WTC11 (cell line): Measurements from ENCODE around the gene KBTBD12. TPM values are rescaled to one million over a fixed set of nuclear protein-coding genes. Genes with fewer than 3 reads are reported as not detected.

Source experiments
- ATAC-seq: fragments of 200-7000 bp; cut with Tn5 transposase; 2 replicates; pipeline ENCODE4 v1.10.0; 2021; ENCODE audit warnings: mild to moderate bottlenecking, moderate library complexity
- CTCF ChIA-PET: fragments of 300-600 bp; sonication (Branson Sonifier 250); formaldehyde crosslinking; loops from one replicate; lab custom pipeline; 2021; ENCODE audit warnings: antibody characterized with exemption; lab: Charles Lee
- POLR2A ChIA-PET: fragments of 350-600 bp; sonication (Branson Sonifier 250); formaldehyde crosslinking; loops from one replicate; lab custom pipeline; 2021; ENCODE audit warnings: antibody characterized with exemption; lab: Charles Lee
- DNase-seq: peaks from one replicate; pipeline ENCODE4 v3.0.0; 2021; ENCODE audit warnings: low spot score
- H3K27ac Mint-ChIP-seq: 2 replicates; pipeline ENCODE4 v1.8.0; 2021; ENCODE audit warnings: mixed read lengths
- H3K27me3 Mint-ChIP-seq: 2 replicates; pipeline ENCODE4 v1.8.0; 2021; ENCODE audit warnings: low read depth, mild to moderate bottlenecking, moderate library complexity, mixed read lengths
- H3K36me3 Mint-ChIP-seq: 2 replicates; pipeline ENCODE4 v1.8.0; 2021; ENCODE audit warnings: mixed read lengths
- H3K4me1 Mint-ChIP-seq: 2 replicates; pipeline ENCODE4 v1.8.0; 2022; ENCODE audit warnings: mixed read lengths
- H3K4me3 Mint-ChIP-seq: 2 replicates; pipeline ENCODE4 v1.8.0; 2021; ENCODE audit warnings: mild to moderate bottlenecking, moderate library complexity, mixed read lengths
- H3K9me3 Mint-ChIP-seq: 2 replicates; pipeline ENCODE4 v1.8.0; 2021; ENCODE audit warnings: mixed read lengths
- CREB1 ChIP-seq: sonication (generic); formaldehyde crosslinking; IDR thresholded peaks from 2 replicates; pipeline ENCODE4 v1.8.0; 2023; ENCODE audit warnings: mild to moderate bottlenecking, missing genetic modification reagents
- FOXK1 ChIP-seq: sonication (generic); formaldehyde crosslinking; IDR thresholded peaks from 2 replicates; pipeline ENCODE4 v1.8.0; 2022; ENCODE audit warnings: mild to moderate bottlenecking, moderate library complexity, missing genetic modification reagents
- GRHL2 ChIP-seq: fragments of 250-450 bp; sonication (Bioruptor Pico); IDR thresholded peaks from 2 replicates; pipeline ENCODE4 v1.8.0; 2022; ENCODE audit warnings: mild to moderate bottlenecking, moderate library complexity; ENCODE audit not compliant: insufficient replicate concordance, severe bottlenecking
- MYBL2 ChIP-seq: sonication (generic); formaldehyde crosslinking; IDR thresholded peaks from 2 replicates; pipeline ENCODE4 v1.8.1; 2023; ENCODE audit warnings: mild to moderate bottlenecking, moderate library complexity, missing genetic modification reagents
- NFATC4 ChIP-seq: fragments of 250-450 bp; sonication (Bioruptor Pico); IDR thresholded peaks from 2 replicates; pipeline ENCODE4 v1.9.0; 2021; ENCODE audit warnings: mild to moderate bottlenecking
- ZNF138 ChIP-seq: sonication (generic); formaldehyde crosslinking; conservative IDR thresholded peaks from 2 replicates; pipeline ENCODE4 v1.8.1; 2022; ENCODE audit warnings: mild to moderate bottlenecking, moderate library complexity, missing genetic modification reagents
- ZNF423 ChIP-seq: fragments of 250-450 bp; sonication (Bioruptor Pico); IDR thresholded peaks from 2 replicates; pipeline ENCODE4 v2.1.2; 2022; ENCODE audit warnings: mild to moderate bottlenecking, moderate library complexity
- ZNF671 ChIP-seq: fragments of 250-450 bp; sonication (Bioruptor Pico); IDR thresholded peaks from 2 replicates; pipeline ENCODE4 v1.8.0; 2021; ENCODE audit warnings: mild to moderate bottlenecking
- total RNA-seq: library from RNA; stranded (reverse); gene quantifications from 3 replicates; pipeline ENCODE4 v1.2.3, GENCODE V29; 2021
- TF ChIP-seq, protein P1 (sequence below): sonication (generic); formaldehyde crosslinking; IDR thresholded peaks from 2 replicates; pipeline ENCODE4 v1.8.1; 2023; ENCODE audit warnings: mild to moderate bottlenecking, moderate library complexity, missing genetic modification reagents
- TF ChIP-seq, protein P2 (sequence below): sonication (generic); formaldehyde crosslinking; IDR thresholded peaks from 2 replicates; pipeline ENCODE4 v1.8.1; 2022; ENCODE audit warnings: low read depth, mild to moderate bottlenecking, moderate library complexity, missing genetic modification reagents, borderline replicate concordance
- TF ChIP-seq, protein P3 (sequence below): sonication (generic); formaldehyde crosslinking; IDR thresholded peaks from 2 replicates; pipeline ENCODE4 v1.8.0; 2022; ENCODE audit warnings: missing genetic modification reagents
- TF ChIP-seq, protein P4 (sequence below): fragments of 250-450 bp; sonication (Bioruptor Pico); IDR thresholded peaks from 2 replicates; pipeline ENCODE4 v1.9.0; 2021; ENCODE audit warnings: moderate library complexity, mild to moderate bottlenecking, inconsistent platforms, borderline replicate concordance
- TF ChIP-seq, protein P5 (sequence below): fragments of 250-450 bp; sonication (Bioruptor Pico); IDR thresholded peaks from 2 replicates; pipeline ENCODE4 v1.9.0; 2021; ENCODE audit warnings: mild to moderate bottlenecking
- TF ChIP-seq, protein P6 (sequence below): fragments of 250-450 bp; sonication (Bioruptor Pico); IDR thresholded peaks from 2 replicates; pipeline ENCODE4 v1.8.0; 2021; ENCODE audit warnings: mild to moderate bottlenecking
- TF ChIP-seq, protein P7 (sequence below): sonication (generic); formaldehyde crosslinking; IDR thresholded peaks from 2 replicates; pipeline ENCODE4 v1.8.1; 2023; ENCODE audit warnings: mild to moderate bottlenecking, missing genetic modification reagents, moderate library complexity

KBTBD12 gene
- total RNA-seq, 1 experiment from 2014 or later, result 0.22 TPM

DNA sequence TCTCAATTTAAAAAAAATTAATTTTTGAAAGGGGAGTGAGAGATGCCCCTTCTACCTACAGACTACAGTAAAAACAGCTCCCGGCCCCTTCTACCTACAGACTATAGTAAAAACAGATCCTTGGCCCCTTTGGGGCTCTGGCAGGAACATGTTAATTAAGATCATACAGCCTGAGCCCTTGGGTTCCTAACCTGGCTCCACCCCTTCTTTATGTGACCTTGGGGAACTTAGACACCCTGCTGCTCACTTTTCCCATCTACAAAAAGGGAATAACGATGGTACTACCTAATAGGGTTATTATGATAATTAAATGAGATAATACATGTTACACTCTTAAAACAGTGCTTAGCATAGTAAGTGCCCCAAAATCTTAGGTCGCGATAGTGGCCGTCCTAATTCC lies 77.1 kb downstream of the KBTBD12 start:
- TF ChIP-seq, protein P1, sequence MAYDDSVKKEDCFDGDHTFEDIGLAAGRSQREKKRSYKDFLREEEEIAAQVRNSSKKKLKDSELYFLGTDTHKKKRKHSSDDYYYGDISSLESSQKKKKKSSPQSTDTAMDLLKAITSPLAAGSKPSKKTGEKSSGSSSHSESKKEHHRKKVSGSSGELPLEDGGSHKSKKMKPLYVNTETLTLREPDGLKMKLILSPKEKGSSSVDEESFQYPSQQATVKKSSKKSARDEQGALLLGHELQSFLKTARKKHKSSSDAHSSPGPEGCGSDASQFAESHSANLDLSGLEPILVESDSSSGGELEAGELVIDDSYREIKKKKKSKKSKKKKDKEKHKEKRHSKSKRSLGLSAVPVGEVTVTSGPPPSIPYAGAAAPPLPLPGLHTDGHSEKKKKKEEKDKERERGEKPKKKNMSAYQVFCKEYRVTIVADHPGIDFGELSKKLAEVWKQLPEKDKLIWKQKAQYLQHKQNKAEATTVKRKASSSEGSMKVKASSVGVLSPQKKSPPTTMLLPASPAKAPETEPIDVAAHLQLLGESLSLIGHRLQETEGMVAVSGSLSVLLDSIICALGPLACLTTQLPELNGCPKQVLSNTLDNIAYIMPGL (CRISPR knock-in tag), result no peak
- no peak for TF ChIP-seq ZNF423 (CRISPR knock-in tag)
- TF ChIP-seq CREB1 (CRISPR knock-in tag), result no peak
- no peak for TF ChIP-seq FOXK1
- TF ChIP-seq, protein P2, sequence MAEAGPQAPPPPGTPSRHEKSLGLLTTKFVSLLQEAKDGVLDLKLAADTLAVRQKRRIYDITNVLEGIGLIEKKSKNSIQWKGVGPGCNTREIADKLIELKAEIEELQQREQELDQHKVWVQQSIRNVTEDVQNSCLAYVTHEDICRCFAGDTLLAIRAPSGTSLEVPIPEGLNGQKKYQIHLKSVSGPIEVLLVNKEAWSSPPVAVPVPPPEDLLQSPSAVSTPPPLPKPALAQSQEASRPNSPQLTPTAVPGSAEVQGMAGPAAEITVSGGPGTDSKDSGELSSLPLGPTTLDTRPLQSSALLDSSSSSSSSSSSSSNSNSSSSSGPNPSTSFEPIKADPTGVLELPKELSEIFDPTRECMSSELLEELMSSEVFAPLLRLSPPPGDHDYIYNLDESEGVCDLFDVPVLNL, result no peak
- TF ChIP-seq, protein P3, sequence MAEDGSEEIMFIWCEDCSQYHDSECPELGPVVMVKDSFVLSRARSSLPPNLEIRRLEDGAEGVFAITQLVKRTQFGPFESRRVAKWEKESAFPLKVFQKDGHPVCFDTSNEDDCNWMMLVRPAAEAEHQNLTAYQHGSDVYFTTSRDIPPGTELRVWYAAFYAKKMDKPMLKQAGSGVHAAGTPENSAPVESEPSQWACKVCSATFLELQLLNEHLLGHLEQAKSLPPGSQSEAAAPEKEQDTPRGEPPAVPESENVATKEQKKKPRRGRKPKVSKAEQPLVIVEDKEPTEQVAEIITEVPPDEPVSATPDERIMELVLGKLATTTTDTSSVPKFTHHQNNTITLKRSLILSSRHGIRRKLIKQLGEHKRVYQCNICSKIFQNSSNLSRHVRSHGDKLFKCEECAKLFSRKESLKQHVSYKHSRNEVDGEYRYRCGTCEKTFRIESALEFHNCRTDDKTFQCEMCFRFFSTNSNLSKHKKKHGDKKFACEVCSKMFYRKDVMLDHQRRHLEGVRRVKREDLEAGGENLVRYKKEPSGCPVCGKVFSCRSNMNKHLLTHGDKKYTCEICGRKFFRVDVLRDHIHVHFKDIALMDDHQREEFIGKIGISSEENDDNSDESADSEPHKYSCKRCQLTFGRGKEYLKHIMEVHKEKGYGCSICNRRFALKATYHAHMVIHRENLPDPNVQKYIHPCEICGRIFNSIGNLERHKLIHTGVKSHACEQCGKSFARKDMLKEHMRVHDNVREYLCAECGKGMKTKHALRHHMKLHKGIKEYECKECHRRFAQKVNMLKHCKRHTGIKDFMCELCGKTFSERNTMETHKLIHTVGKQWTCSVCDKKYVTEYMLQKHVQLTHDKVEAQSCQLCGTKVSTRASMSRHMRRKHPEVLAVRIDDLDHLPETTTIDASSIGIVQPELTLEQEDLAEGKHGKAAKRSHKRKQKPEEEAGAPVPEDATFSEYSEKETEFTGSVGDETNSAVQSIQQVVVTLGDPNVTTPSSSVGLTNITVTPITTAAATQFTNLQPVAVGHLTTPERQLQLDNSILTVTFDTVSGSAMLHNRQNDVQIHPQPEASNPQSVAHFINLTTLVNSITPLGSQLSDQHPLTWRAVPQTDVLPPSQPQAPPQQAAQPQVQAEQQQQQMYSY (CRISPR knock-in tag), result no peak
- no peak for TF ChIP-seq NFATC4
- TF ChIP-seq, protein P4, sequence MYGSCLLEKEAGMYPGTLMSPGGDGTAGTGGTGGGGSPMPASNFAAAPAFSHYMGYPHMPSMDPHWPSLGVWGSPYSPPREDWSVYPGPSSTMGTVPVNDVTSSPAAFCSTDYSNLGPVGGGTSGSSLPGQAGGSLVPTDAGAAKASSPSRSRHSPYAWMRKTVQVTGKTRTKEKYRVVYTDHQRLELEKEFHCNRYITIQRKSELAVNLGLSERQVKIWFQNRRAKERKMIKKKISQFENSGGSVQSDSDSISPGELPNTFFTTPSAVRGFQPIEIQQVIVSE (CRISPR knock-in tag), result no peak
- ChIA-PET POLR2A (no interaction called here), CTCF (interaction anchor here (0.7 to 1.5 kb wide), 4 partner anchors 16 to 313 kb away, joined by 3 to 4 read pairs (median 4); no protein-coding TSS in a partner anchor)
- Mint-ChIP-seq H3K27ac (no peak overlapping the region), H3K9me3 (no peaks in the 10 kb centered on the region), H3K4me1 (no peaks in the 10 kb centered on the region), H3K4me3 (no peak overlapping the region), H3K36me3 (no peaks in the 10 kb centered on the region), H3K27me3 (peaks cover 37% of the 10 kb centered on the region)
- DNase-seq (no peak), ATAC-seq (no peak)

DNA sequence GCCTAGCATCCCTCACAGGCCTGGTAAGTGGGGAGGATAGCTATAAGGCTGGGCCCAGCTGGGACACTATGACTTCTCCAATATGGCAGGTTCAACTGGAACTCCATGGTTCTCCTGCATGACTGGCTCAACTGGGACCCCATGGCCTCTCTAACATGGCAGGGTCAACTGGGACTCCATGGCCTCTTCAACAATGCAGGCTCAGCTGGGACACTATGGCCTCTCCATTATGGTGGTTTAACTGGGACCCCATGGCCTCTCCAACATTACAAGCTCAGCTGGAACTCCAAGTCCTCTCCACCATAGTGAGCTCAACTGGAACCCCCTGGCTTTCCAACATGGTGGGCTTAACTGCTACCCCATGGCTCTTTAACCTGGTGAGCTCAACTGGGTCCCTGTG lies 79.0 kb downstream of the KBTBD12 start:
- Mint-ChIP-seq H3K4me1 (no peaks in the 10 kb centered on the region), H3K27ac (no peak overlapping the region), H3K27me3 (peaks cover 37% of the 10 kb centered on the region), H3K9me3 (no peaks in the 10 kb centered on the region), H3K4me3 (no peak overlapping the region), H3K36me3 (no peaks in the 10 kb centered on the region)
- POLR2A ChIA-PET, result no interaction called here
- no peak for DNase-seq
- TF ChIP-seq, protein P5, sequence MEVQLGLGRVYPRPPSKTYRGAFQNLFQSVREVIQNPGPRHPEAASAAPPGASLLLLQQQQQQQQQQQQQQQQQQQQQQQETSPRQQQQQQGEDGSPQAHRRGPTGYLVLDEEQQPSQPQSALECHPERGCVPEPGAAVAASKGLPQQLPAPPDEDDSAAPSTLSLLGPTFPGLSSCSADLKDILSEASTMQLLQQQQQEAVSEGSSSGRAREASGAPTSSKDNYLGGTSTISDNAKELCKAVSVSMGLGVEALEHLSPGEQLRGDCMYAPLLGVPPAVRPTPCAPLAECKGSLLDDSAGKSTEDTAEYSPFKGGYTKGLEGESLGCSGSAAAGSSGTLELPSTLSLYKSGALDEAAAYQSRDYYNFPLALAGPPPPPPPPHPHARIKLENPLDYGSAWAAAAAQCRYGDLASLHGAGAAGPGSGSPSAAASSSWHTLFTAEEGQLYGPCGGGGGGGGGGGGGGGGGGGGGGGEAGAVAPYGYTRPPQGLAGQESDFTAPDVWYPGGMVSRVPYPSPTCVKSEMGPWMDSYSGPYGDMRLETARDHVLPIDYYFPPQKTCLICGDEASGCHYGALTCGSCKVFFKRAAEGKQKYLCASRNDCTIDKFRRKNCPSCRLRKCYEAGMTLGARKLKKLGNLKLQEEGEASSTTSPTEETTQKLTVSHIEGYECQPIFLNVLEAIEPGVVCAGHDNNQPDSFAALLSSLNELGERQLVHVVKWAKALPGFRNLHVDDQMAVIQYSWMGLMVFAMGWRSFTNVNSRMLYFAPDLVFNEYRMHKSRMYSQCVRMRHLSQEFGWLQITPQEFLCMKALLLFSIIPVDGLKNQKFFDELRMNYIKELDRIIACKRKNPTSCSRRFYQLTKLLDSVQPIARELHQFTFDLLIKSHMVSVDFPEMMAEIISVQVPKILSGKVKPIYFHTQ (CRISPR knock-in tag), result no peak
- TF ChIP-seq, protein P6, sequence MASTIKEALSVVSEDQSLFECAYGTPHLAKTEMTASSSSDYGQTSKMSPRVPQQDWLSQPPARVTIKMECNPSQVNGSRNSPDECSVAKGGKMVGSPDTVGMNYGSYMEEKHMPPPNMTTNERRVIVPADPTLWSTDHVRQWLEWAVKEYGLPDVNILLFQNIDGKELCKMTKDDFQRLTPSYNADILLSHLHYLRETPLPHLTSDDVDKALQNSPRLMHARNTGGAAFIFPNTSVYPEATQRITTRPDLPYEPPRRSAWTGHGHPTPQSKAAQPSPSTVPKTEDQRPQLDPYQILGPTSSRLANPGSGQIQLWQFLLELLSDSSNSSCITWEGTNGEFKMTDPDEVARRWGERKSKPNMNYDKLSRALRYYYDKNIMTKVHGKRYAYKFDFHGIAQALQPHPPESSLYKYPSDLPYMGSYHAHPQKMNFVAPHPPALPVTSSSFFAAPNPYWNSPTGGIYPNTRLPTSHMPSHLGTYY, result no peak
- TF ChIP-seq ZNF138 (no peak), GRHL2 (CRISPR knock-in tag) (no peak), MYBL2 (CRISPR knock-in tag) (no peak), ZNF671 (CRISPR knock-in tag) (no peak)
- TF ChIP-seq, protein P7, sequence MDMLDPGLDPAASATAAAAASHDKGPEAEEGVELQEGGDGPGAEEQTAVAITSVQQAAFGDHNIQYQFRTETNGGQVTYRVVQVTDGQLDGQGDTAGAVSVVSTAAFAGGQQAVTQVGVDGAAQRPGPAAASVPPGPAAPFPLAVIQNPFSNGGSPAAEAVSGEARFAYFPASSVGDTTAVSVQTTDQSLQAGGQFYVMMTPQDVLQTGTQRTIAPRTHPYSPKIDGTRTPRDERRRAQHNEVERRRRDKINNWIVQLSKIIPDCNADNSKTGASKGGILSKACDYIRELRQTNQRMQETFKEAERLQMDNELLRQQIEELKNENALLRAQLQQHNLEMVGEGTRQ (CRISPR knock-in tag), result no peak
- CTCF ChIA-PET, result no interaction called here
- no peak for ATAC-seq
